T-helper 17 cell (primary cell): ENCODE results near the gene VWA5A. TPM values are rescaled to one million over a fixed set of nuclear protein-coding genes. Genes with fewer than 3 reads are reported as not detected.
"Not testable (repeated sequence)": the region's sequence is repeated elsewhere in the genome, so short reads cannot be mapped to it uniquely, and the experiment has no call there.

ENCODE experiments used
- ATAC-seq: fragments of 150-1000 bp; cut with Tn5 transposase; 2 replicates; pipeline ENCODE4 v1.10.0; 2021; ENCODE audit warnings: mild to moderate bottlenecking, moderate library complexity
- DNase-seq, 3 donors: peaks; one replicate each; pipeline versions ENCODE4 v3.0.0 to v3.0.0-alpha.2; 2020 to 2021
- H3K9me3 ChIP-seq: one replicate; pipeline ENCODE4 v1.7.0; 2013; ENCODE audit warnings: low read length, mild to moderate bottlenecking; ENCODE audit not compliant: control insufficient read depth, poor library complexity, severe bottlenecking
- H3K27ac Mint-ChIP-seq: one replicate; pipeline ENCODE4 v1.8.0; 2022; ENCODE audit warnings: mild to moderate bottlenecking, moderate library complexity, mixed read lengths
- H3K27me3 Mint-ChIP-seq: one replicate; pipeline ENCODE4 v1.8.0; 2022; ENCODE audit warnings: mixed read lengths
- H3K36me3 Mint-ChIP-seq: one replicate; pipeline ENCODE4 v1.8.0; 2022; ENCODE audit warnings: low read depth, mixed read lengths
- H3K4me1 Mint-ChIP-seq: one replicate; pipeline ENCODE4 v1.8.0; 2022; ENCODE audit warnings: mild to moderate bottlenecking, mixed read lengths
- H3K4me3 Mint-ChIP-seq: one replicate; pipeline ENCODE4 v1.8.0; 2022; ENCODE audit warnings: mild to moderate bottlenecking, moderate library complexity, mixed read lengths
- total RNA-seq, 4 donors: library from RNA in 2 of 4; stranded (reverse) in 2 of 4; gene quantifications; one replicate each; pipeline ENCODE4 v1.2.3 and lab custom pipeline; 2022 to 2026

The VWA5A gene
- total RNA-seq, 2 donors from 2014 or later, result 4.7 to 5.4 TPM

DNA sequence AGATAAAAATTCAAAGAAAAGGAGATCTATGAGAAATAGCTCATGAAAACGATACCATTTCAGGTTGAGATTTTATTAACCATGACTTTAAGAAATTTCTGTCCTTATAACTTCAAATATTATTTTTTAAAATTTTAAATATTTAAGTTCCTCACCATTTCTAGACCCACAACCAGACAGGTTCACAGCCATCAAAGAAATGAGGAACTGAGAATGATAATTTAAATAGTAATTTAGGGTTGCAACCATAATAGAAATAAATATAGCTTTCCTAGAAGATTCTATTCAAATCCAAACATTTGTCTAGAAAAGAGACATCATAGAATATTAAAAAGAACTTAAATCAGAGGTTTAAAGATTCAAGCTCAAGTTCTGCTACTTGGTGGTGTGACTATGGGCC, 5.9 kb upstream of the VWA5A start:
- Mint-ChIP-seq H3K27me3 (peaks cover 51% of the 10 kb centered on the region), H3K4me1 (no peaks in the 10 kb centered on the region), H3K4me3 (no peak overlapping the region), H3K27ac (no peak overlapping the region), H3K36me3 (no peaks in the 10 kb centered on the region)
- no peak for DNase-seq
- no peaks in the 10 kb centered on the region for H3K9me3 ChIP-seq
- no peak for ATAC-seq

GRCh38 chr11:124110201-124110600, 5.0 kb upstream of the VWA5A start:
- Mint-ChIP-seq H3K36me3 (no peaks in the 10 kb centered on the region), H3K27me3 (peaks cover 42% of the 10 kb centered on the region), H3K27ac (no peak overlapping the region), H3K4me3 (no peak overlapping the region), H3K4me1 (no peaks in the 10 kb centered on the region)
- no peaks in the 10 kb centered on the region for H3K9me3 ChIP-seq
- ATAC-seq, result no peak
- no peak for DNase-seq

GRCh38 chr11:124113890-124114289, 1.4 kb upstream of the VWA5A start:
- Mint-ChIP-seq H3K36me3 (peaks cover 6% of the 10 kb centered on the region), H3K27ac (no peak overlapping the region), H3K27me3 (peaks cover 21% of the 10 kb centered on the region), H3K4me1 (peaks cover 17% of the 10 kb centered on the region), H3K4me3 (no peak overlapping the region)
- no peaks in the 10 kb centered on the region for H3K9me3 ChIP-seq
- ATAC-seq, result no peak
- DNase-seq, result no peak

DNA sequence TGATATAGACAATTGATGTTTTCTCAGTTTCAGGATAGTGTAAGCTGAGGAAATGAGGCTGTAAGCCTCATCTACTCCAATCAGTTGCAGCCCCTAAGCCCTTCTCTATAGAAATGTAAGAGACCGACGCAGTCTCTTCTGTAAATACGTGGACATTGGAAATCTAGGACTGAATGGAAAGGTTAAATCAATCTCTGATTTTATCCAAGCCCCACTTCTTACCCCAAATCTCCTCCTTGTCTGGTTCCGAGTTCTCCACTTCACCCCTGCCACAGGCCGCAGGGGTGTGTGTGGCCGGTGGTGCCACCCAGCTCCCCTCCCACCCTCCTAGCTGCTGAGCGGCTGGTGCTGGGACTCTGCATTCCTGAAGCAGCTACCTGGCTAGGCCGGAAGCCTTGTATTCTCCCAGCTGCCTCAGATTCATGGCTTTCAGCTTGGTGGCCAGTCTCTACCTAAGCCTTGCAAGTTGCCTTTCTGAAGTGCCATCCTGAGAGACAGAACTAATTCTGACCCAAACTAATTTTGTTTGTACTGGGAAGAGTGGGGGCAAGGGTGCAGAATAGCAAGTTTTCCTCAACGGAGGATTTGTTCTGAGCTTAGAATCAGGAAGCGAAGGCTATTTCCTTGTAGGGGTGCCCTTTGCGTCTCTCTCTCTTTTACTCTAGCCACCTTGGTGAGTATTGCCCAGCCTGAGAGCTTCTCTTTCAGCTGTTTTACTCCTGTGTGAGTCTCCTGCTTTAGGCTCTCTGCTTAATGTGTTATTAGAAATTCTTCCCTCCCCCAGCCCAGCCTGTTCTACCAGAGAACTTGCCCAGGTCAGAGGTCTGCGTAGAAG, 749 bp downstream of the VWA5A start:
- DNase-seq, result no peak
- peaks cover 13% of the 10 kb centered on the region for H3K27me3 Mint-ChIP-seq
- peak overlapping the region; percentile 51 for H3K27ac Mint-ChIP-seq
- no peaks in the 10 kb centered on the region for H3K9me3 ChIP-seq
- peak overlapping the region; percentile 96 for H3K4me3 Mint-ChIP-seq
- H3K4me1 Mint-ChIP-seq, result peaks cover 17% of the 10 kb centered on the region
- ATAC-seq, result peak; percentile 48
- peaks cover 12% of the 10 kb centered on the region for H3K36me3 Mint-ChIP-seq

DNA sequence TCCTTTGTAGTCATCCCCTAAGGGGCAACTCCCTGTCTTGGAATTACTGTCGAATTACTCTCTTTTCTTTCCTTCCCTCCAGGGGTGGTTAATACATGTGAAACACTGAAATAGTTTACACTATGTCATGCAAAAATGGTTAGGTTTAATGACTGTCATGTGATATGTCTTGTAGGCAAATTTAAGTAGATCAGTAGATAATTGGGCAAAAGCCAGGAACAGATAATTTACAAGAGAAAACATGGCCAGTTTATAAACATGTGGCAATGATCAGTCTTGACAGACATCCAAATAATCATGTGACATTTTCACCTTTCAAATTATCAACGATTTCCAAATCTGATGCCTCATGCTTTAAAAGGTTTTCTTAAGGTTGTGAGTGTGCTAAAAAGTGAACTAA, 3.9 kb downstream of the VWA5A start:
- Mint-ChIP-seq H3K36me3 (peaks cover 15% of the 10 kb centered on the region), H3K4me1 (peaks cover 20% of the 10 kb centered on the region), H3K27ac (no peak overlapping the region)

DNA sequence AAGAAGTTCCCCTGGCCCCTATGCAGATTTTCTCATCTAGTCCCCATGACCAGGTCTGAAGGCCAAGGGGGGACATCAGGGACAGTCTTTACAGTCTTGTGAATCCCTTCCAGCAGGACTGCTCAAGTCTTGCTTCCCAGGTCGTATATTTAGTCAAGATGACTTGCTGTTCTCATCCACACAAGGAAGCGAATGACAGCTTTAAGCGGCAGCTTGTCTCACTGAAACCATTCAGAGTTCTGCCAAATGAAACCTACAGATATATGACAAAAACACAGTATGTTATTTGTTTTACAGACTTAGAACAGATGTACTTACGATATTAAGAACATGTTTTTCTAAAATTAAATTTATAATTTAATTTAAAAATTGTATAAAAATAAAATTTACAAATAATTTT, 5.6 kb downstream of the VWA5A start:
- Mint-ChIP-seq H3K36me3 (peaks cover 15% of the 10 kb centered on the region), H3K27ac (no peak overlapping the region), H3K27me3 (no peaks in the 10 kb centered on the region), H3K4me3 (no peak overlapping the region), H3K4me1 (peaks cover 16% of the 10 kb centered on the region)
- ATAC-seq (no peak), DNase-seq (no peak)
- no peaks in the 10 kb centered on the region for H3K9me3 ChIP-seq

More for the DNA sequence above, 3.9 kb downstream of the VWA5A start:
- Mint-ChIP-seq H3K4me3 (no peak overlapping the region), H3K27me3 (no peaks in the 10 kb centered on the region)
- DNase-seq, result no peak
- no peak for ATAC-seq
- no peaks in the 10 kb centered on the region for H3K9me3 ChIP-seq

DNA sequence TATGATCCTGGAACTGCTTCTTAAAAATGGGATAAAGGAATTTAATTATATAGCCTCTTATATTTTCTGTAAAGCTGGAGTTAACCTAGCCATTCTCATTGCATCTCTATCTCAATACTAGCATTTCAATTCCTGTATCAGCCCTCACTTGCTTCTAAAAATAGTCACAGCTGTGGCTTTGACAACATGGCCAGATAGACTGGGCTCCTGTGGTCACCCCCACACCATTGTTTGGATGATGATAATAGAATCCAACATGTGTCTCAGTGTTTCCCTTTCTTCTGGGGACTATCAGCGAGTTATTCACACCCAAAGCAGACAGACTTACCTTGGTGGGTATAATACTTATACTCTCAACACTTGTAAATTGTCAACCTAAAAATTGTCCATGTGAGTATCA, 6.9 kb downstream of the VWA5A start:
- Mint-ChIP-seq H3K36me3 (peaks cover 15% of the 10 kb centered on the region), H3K4me1 (peaks cover 9% of the 10 kb centered on the region), H3K27me3 (no peaks in the 10 kb centered on the region), H3K4me3 (no peak overlapping the region), H3K27ac (no peak overlapping the region)
- no peaks in the 10 kb centered on the region for H3K9me3 ChIP-seq
- DNase-seq, result no peak
- ATAC-seq, result no peak

- H3K4me3 Mint-ChIP-seq, result peak overlapping the region; percentile 13
- H3K4me1 Mint-ChIP-seq, result peaks cover 3% of the 10 kb centered on the region
- H3K27ac Mint-ChIP-seq, result no peak overlapping the region
- DNase-seq, result no peak
- no peak for ATAC-seq
- H3K9me3 ChIP-seq, result no peaks in the 10 kb centered on the region
- H3K36me3 Mint-ChIP-seq, result peaks cover 10% of the 10 kb centered on the region
- H3K27me3 Mint-ChIP-seq, result no peaks in the 10 kb centered on the region
These were observed 8.4 kb downstream of the VWA5A start for GRCh38 chr11:124123622-124124021.

GRCh38 chr11:124127134-124127533, 11.9 kb downstream of the VWA5A start:
- not testable (repeated sequence) for ATAC-seq, H3K4me3 Mint-ChIP-seq, H3K36me3 Mint-ChIP-seq, H3K9me3 ChIP-seq, H3K27ac Mint-ChIP-seq, H3K4me1 Mint-ChIP-seq, DNase-seq, H3K27me3 Mint-ChIP-seq

GRCh38 chr11:124143034-124143433, 27.8 kb downstream of the VWA5A start:
- Mint-ChIP-seq H3K36me3 (peaks cover 15% of the 10 kb centered on the region), H3K27me3 (no peaks in the 10 kb centered on the region), H3K4me1 (no peaks in the 10 kb centered on the region), H3K27ac (no peak overlapping the region), H3K4me3 (no peak overlapping the region)
- ATAC-seq (no peak), DNase-seq (no peak)
- no peaks in the 10 kb centered on the region for H3K9me3 ChIP-seq

GRCh38 chr11:124147951-124148350, 32.7 kb downstream of the VWA5A start:
- Mint-ChIP-seq H3K4me3 (no peak overlapping the region), H3K36me3 (peaks cover 12% of the 10 kb centered on the region), H3K4me1 (no peaks in the 10 kb centered on the region), H3K27ac (no peak overlapping the region), H3K27me3 (no peaks in the 10 kb centered on the region)
- DNase-seq (no peak), ATAC-seq (no peak)
- H3K9me3 ChIP-seq, result no peaks in the 10 kb centered on the region

GRCh38 chr11:124150684-124151083, 35.4 kb downstream of the VWA5A start:
- peaks cover 13% of the 10 kb centered on the region for H3K27me3 Mint-ChIP-seq
- DNase-seq (no peak), ATAC-seq (no peak)
- H3K36me3 Mint-ChIP-seq, result peaks cover 8% of the 10 kb centered on the region
- H3K4me1 Mint-ChIP-seq, result no peaks in the 10 kb centered on the region
- H3K27ac Mint-ChIP-seq, result no peak overlapping the region
- H3K4me3 Mint-ChIP-seq, result no peak overlapping the region
- H3K9me3 ChIP-seq, result no peaks in the 10 kb centered on the region

DNA sequence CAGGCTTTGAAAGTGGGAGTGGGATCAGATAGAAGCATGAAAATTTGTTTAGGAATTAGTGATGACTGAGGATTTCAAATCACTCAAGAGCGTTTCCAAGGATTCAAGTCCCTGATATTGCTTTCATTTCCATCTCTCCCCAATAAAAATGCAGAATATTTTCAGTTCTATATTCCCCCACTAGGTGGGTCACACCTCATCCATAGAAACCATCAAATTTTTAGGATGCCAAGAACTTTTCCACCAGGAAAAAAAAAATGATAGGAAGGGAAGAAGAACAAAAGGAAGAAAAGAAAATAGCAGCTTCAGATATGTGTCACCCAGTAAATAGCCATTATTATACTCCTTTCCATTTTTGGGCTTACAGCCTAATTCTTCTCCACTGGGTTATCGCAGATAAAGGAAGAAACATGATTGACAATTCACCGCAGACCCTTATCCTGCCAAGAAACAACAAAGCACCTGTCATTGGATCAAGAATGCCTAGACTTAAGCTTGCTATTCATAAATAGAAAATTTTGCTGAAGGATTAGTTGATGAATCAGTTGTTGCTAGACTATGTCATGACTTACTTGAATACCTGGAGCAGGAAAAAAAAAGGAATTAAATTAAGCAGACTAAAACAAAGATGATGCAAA, 37.6 kb downstream of the VWA5A start:
- no peak overlapping the region for H3K4me3 Mint-ChIP-seq
- H3K4me1 Mint-ChIP-seq, result no peaks in the 10 kb centered on the region
- H3K27ac Mint-ChIP-seq, result no peak overlapping the region
- no peak for ATAC-seq
- peaks cover 22% of the 10 kb centered on the region for H3K27me3 Mint-ChIP-seq
- DNase-seq, result no peak
- no peaks in the 10 kb centered on the region for H3K9me3 ChIP-seq
- peaks cover 5% of the 10 kb centered on the region for H3K36me3 Mint-ChIP-seq

GRCh38 chr11:124153821-124154220, 38.6 kb downstream of the VWA5A start:
- H3K4me1 Mint-ChIP-seq, result no peaks in the 10 kb centered on the region
- no peak for ATAC-seq
- H3K27me3 Mint-ChIP-seq, result peaks cover 24% of the 10 kb centered on the region
- no peak overlapping the region for H3K4me3 Mint-ChIP-seq
- H3K27ac Mint-ChIP-seq, result no peak overlapping the region
- H3K9me3 ChIP-seq, result no peaks in the 10 kb centered on the region
- H3K36me3 Mint-ChIP-seq, result peaks cover 5% of the 10 kb centered on the region
- no peak for DNase-seq
